Inflammatory macrophage (primary cell): ENCODE measurements around the gene LILRB5.
"Not testable (repeated sequence)": the region's sequence is repeated elsewhere in the genome, so short reads cannot be mapped to it uniquely, and the experiment has no call there.

Experiments
- DNase-seq, 2 donors: peaks; one replicate each; pipeline ENCODE4 v3.0.0-alpha.2; 2020 to 2022

LILRB5 gene

GRCh38 chr19:54275951-54276350 is 18.9 kb upstream of the LILRB5 start:
- no peak for DNase-seq

- DNase-seq: not testable (repeated sequence)
Measured at GRCh38 chr19:54274516-54274915, 17.4 kb upstream of the LILRB5 start.

GRCh38 chr19:54273821-54274220 is 16.7 kb upstream of the LILRB5 start:
- no peak for DNase-seq

GRCh38 chr19:54272181-54272580 is 15.1 kb upstream of the LILRB5 start:
- DNase-seq: peak; percentile 17 to 43

- DNase-seq: peak; percentile 49 to 58
Measured at GRCh38 chr19:54271587-54271986, 14.5 kb upstream of the LILRB5 start.

- DNase-seq: peak; percentile 90 to 94
Measured at GRCh38 chr19:54271106-54271505, 14.0 kb upstream of the LILRB5 start.

GRCh38 chr19:54268936-54269335 is 11.9 kb upstream of the LILRB5 start:
- DNase-seq: peak; percentile 50 to 87

- DNase-seq: peak; percentile 70 to 73
Measured at GRCh38 chr19:54266133-54266532, 9.1 kb upstream of the LILRB5 start.

GRCh38 chr19:54262470-54262869 is 5.4 kb upstream of the LILRB5 start:
- no peak for DNase-seq

GRCh38 chr19:54262066-54262465 is 5.0 kb upstream of the LILRB5 start:
- no peak for DNase-seq

- DNase-seq: no peak
Measured at GRCh38 chr19:54256250-54257115, 590 bp downstream of the LILRB5 start.

GRCh38 chr19:54255105-54255775 is 1.8 kb downstream of the LILRB5 start:
- DNase-seq: no peak

GRCh38 chr19:54254195-54254906 is 2.7 kb downstream of the LILRB5 start:
- no peak for DNase-seq

GRCh38 chr19:54253331-54254194 is 3.5 kb downstream of the LILRB5 start:
- no peak for DNase-seq

GRCh38 chr19:54252845-54253244 is 4.2 kb downstream of the LILRB5 start:
- no peak for DNase-seq

GRCh38 chr19:54252243-54252642 is 4.8 kb downstream of the LILRB5 start:
- no peak for DNase-seq

- peak; percentile 90 to 92 for DNase-seq
Measured at GRCh38 chr19:54248016-54248601, 9.0 kb downstream of the LILRB5 start.

- no peak for DNase-seq
Measured at GRCh38 chr19:54247106-54247930, 9.8 kb downstream of the LILRB5 start.

- DNase-seq: no peak
Measured at GRCh38 chr19:54245936-54246335, 11.1 kb downstream of the LILRB5 start.

GRCh38 chr19:54243809-54244208 is 13.3 kb downstream of the LILRB5 start:
- peak in 1 of 2 donors; percentile 42 for DNase-seq

- DNase-seq: peak; percentile 52 to 66
Measured at GRCh38 chr19:54242646-54243045, 14.4 kb downstream of the LILRB5 start, which contains the start of gene LILRA6. TSS of gene LILRA6 (minus strand) at chr19:54242790.
